ENCODE measurements around the gene UVSSA.

UVSSA gene

GRCh38 chr4:1302159-1302558, 44.8 kb upstream of the UVSSA start:
- no peak for DNase-seq (ENCODE audit: extremely low spot score)
- CTCF ChIA-PET, result no interaction called here
- POLR2A ChIA-PET, result no interaction called here
- no peak for TF ChIP-seq CTCF (IDR thresholded peaks at IDR 0.05; ENCODE audit: control extremely low read depth, extremely low read depth, low read depth, missing control alignments)

- DNase-seq (ENCODE audit: extremely low spot score), result no peak
- ChIA-PET POLR2A (no interaction called here), CTCF (no interaction called here)
- no peak for TF ChIP-seq CTCF (IDR thresholded peaks at IDR 0.05; ENCODE audit: control extremely low read depth, extremely low read depth, low read depth, missing control alignments)
Measured at GRCh38 chr4:1305261-1305711, 41.7 kb upstream of the UVSSA start.

GRCh38 chr4:1305781-1306455, 41.1 kb upstream of the UVSSA start:
- no peak for TF ChIP-seq CTCF (IDR thresholded peaks at IDR 0.05; ENCODE audit: control extremely low read depth, extremely low read depth, low read depth, missing control alignments)
- CTCF ChIA-PET, result no interaction called here
- POLR2A ChIA-PET, result no interaction called here
- DNase-seq (ENCODE audit: extremely low spot score), result no peak

- no peak for TF ChIP-seq CTCF (IDR thresholded peaks at IDR 0.05; ENCODE audit: control extremely low read depth, extremely low read depth, low read depth, missing control alignments)
- no peak for DNase-seq (ENCODE audit: extremely low spot score)
- ChIA-PET CTCF (interaction anchor here (1.0 to 1.2 kb wide), 2 partner anchors 48 to 177 kb away, joined by 3 read pairs; no protein-coding TSS in a partner anchor), POLR2A (interaction anchor here (1.0 kb wide), 1 partner anchor 39 kb away, joined by 3 read pairs; the partner anchor contains the start of gene UVSSA)
Measured at GRCh38 chr4:1307951-1308735, 38.9 kb upstream of the UVSSA start.

- POLR2A ChIA-PET, result interaction anchor here (1.0 kb wide), 1 partner anchor 37 kb away, joined by 3 read pairs; the partner anchor contains the start of gene UVSSA
- TF ChIP-seq CTCF (IDR thresholded peaks at IDR 0.05; ENCODE audit: control extremely low read depth, extremely low read depth, low read depth, missing control alignments), result no peak
- CTCF ChIA-PET, result interaction anchor here (1.0 to 1.4 kb wide), 3 partner anchors 41 to 178 kb away, joined by 3 read pairs; no protein-coding TSS in a partner anchor
- DNase-seq (ENCODE audit: extremely low spot score), result peak; percentile 89
Measured at GRCh38 chr4:1309261-1310010, 37.6 kb upstream of the UVSSA start.

Data from GM10248 (cell line).